ENCODE data around the gene DHFR.
A peak's percentile ranks its signal among the peaks of the same experiment; 100 is the strongest.

The DHFR gene

GRCh38 chr5:80654054-80654390 is 761 bp downstream of the DHFR start:
- DNase-seq, result peak; percentile 2

GRCh38 chr5:80653502-80653901 is 1.3 kb downstream of the DHFR start:
- DNase-seq, result no peak

GRCh38 chr5:80646926-80647325 is 7.9 kb downstream of the DHFR start:
- no peak for DNase-seq

- no peak for DNase-seq
Measured at GRCh38 chr5:80644900-80645299, 9.9 kb downstream of the DHFR start.

GRCh38 chr5:80641353-80641752 is 13.4 kb downstream of the DHFR start:
- no peak for DNase-seq

GRCh38 chr5:80634193-80634592 is 20.6 kb downstream of the DHFR start:
- DNase-seq, result no peak

- DNase-seq, result no peak
Measured at GRCh38 chr5:80632700-80633099, 22.1 kb downstream of the DHFR start.

- DNase-seq, result no peak
Measured at GRCh38 chr5:80631278-80632259, 23.2 kb downstream of the DHFR start.

GRCh38 chr5:80629281-80629680 is 25.5 kb downstream of the DHFR start:
- DNase-seq, result no peak

GRCh38 chr5:80625230-80625629 is 29.6 kb downstream of the DHFR start:
- DNase-seq, result no peak

- DNase-seq, result no peak
Measured at GRCh38 chr5:80623999-80624398, 30.8 kb downstream of the DHFR start.

- no peak for DNase-seq
Measured at GRCh38 chr5:80622756-80623155, 32.0 kb downstream of the DHFR start.

GRCh38 chr5:80620211-80620610 is 34.6 kb downstream of the DHFR start:
- DNase-seq, result no peak

GRCh38 chr5:80619086-80619485 is 35.7 kb downstream of the DHFR start:
- DNase-seq, result no peak

GRCh38 chr5:80618438-80618837 is 36.3 kb downstream of the DHFR start:
- no peak for DNase-seq

- no peak for DNase-seq
Measured at GRCh38 chr5:80615266-80615914, 39.4 kb downstream of the DHFR start.

GRCh38 chr5:80609692-80610091 is 45.1 kb downstream of the DHFR start:
- no peak for DNase-seq

- no peak for DNase-seq
Measured at GRCh38 chr5:80608731-80609130, 46.1 kb downstream of the DHFR start.

- no peak for DNase-seq
Measured at GRCh38 chr5:80607832-80608231, 47.0 kb downstream of the DHFR start.

GRCh38 chr5:80607343-80607742 is 47.4 kb downstream of the DHFR start:
- no peak for DNase-seq

- DNase-seq, result no peak
Measured at GRCh38 chr5:80600943-80601693, 53.7 kb downstream of the DHFR start.

- no peak for DNase-seq
Measured at GRCh38 chr5:80597500-80597899, 57.3 kb downstream of the DHFR start.

GRCh38 chr5:80594810-80595209 is 60.0 kb downstream of the DHFR start:
- DNase-seq, result no peak

- no peak for DNase-seq
Measured at GRCh38 chr5:80592761-80593160, 62.0 kb downstream of the DHFR start.

Data from NCI-H2171 treated with DMSO at 0.1 percent for 48 hours (cell line).